ENCODE data around the gene WASF2.

The WASF2 gene

GRCh38 chr1:27363766-27364695 lies 125.9 kb downstream of the WASF2 start:
- no peak overlapping the region for H4K12ac ChIP-seq (ENCODE audit: low read depth, low read length)
- no peak overlapping the region for H4K91ac ChIP-seq (ENCODE audit: low read depth, low read length)
- no peak for DNase-seq
- no peak overlapping the region for H3K14ac ChIP-seq (ENCODE audit: low read length)
- H3K79me2 ChIP-seq (ENCODE audit: control insufficient read depth, insufficient read depth, low read length, poor library complexity): peaks cover 1% of the 10 kb centered on the region
- peaks cover 18% of the 10 kb centered on the region for H3K27me3 ChIP-seq (ENCODE audit: insufficient read depth, low read length)
- H2BK5ac ChIP-seq (ENCODE audit: low read depth, low read length, poor library complexity): no peak overlapping the region
- H3K36me3 ChIP-seq (ENCODE audit: control insufficient read depth in 1 of 2, insufficient read depth in 2 of 2, low read length in 2 of 2): peaks cover 2 to 8% of the 10 kb centered on the region in 2 experiments
- H3K4ac ChIP-seq (ENCODE audit: low read depth, low read length): no peak overlapping the region
- H3K79me1 ChIP-seq (ENCODE audit: low read length): peaks cover 11% of the 10 kb centered on the region
- no peak overlapping the region for H3K18ac ChIP-seq (ENCODE audit: low read length)
- H2BK120ac ChIP-seq (ENCODE audit: insufficient read depth, low read length, poor library complexity): no peak overlapping the region
- no peak overlapping the region for H2BK12ac ChIP-seq (ENCODE audit: low read length)
- H3K4me1 ChIP-seq (ENCODE audit: control insufficient read depth in 1 of 2, insufficient read depth in 2 of 2, low read length in 2 of 2): peaks cover 21 to 26% of the 10 kb centered on the region in 2 experiments
- no CpG with 5 or more reads among the region's 26 CpGs for WGBS (ENCODE audit: extremely low coverage, insufficient coverage, insufficient read length)
- H2AFZ ChIP-seq (ENCODE audit: insufficient read depth, low read length, poor library complexity): no peak overlapping the region
- H3K9me3 ChIP-seq (ENCODE audit: insufficient read depth, low read depth, low read length): peaks cover 11% of the 10 kb centered on the region
- H2AK5ac ChIP-seq (ENCODE audit: low read length): no peak overlapping the region
- H3K27ac ChIP-seq (ENCODE audit: low read depth, low read length): no peak overlapping the region
- no peak overlapping the region for H4K8ac ChIP-seq (ENCODE audit: low read depth, low read length)
- H3K4me3 ChIP-seq (ENCODE audit: low read depth, low read length): no peak overlapping the region
- no peak overlapping the region for H3K23ac ChIP-seq (ENCODE audit: low read length)
- no peak overlapping the region for H3K9ac ChIP-seq (ENCODE audit: low read length)
- no peak overlapping the region for H3K4me2 ChIP-seq (ENCODE audit: low read length)

- Histone ChIP-seq H3K4me1 (ENCODE audit: control insufficient read depth in 1 of 2, insufficient read depth in 2 of 2, low read length in 2 of 2) (peaks cover 21 to 24% of the 10 kb centered on the region in 2 experiments), H2BK12ac (ENCODE audit: low read length) (no peak overlapping the region), H3K4me3 (ENCODE audit: low read depth, low read length) (no peak overlapping the region), H2BK5ac (ENCODE audit: low read depth, low read length, poor library complexity) (no peak overlapping the region), H2AK5ac (ENCODE audit: low read length) (no peak overlapping the region), H4K91ac (ENCODE audit: low read depth, low read length) (no peak overlapping the region), H2BK120ac (ENCODE audit: insufficient read depth, low read length, poor library complexity) (no peak overlapping the region), H3K4me2 (ENCODE audit: low read length) (no peak overlapping the region), H3K36me3 (ENCODE audit: control insufficient read depth in 1 of 2, insufficient read depth in 2 of 2, low read length in 2 of 2) (peaks cover 2 to 17% of the 10 kb centered on the region in 2 experiments), H3K18ac (ENCODE audit: low read length) (no peak overlapping the region), H3K79me2 (ENCODE audit: control insufficient read depth, insufficient read depth, low read length, poor library complexity) (peaks cover 1% of the 10 kb centered on the region), H3K4ac (ENCODE audit: low read depth, low read length) (no peak overlapping the region), H3K23ac (ENCODE audit: low read length) (no peak overlapping the region), H4K8ac (ENCODE audit: low read depth, low read length) (no peak overlapping the region), H3K14ac (ENCODE audit: low read length) (no peak overlapping the region), H3K27me3 (ENCODE audit: insufficient read depth, low read length) (peaks cover 18% of the 10 kb centered on the region), H3K9ac (ENCODE audit: low read length) (no peak overlapping the region), H4K12ac (ENCODE audit: low read depth, low read length) (no peak overlapping the region), H3K27ac (ENCODE audit: low read depth, low read length) (no peak overlapping the region), H3K79me1 (ENCODE audit: low read length) (peaks cover 8% of the 10 kb centered on the region), H2AFZ (ENCODE audit: insufficient read depth, low read length, poor library complexity) (no peak overlapping the region), H3K9me3 (ENCODE audit: insufficient read depth, low read depth, low read length) (peaks cover 11% of the 10 kb centered on the region)
- no peak for DNase-seq
- WGBS (ENCODE audit: extremely low coverage, insufficient coverage, insufficient read length): no CpG with 5 or more reads among the region's 8 CpGs
Measured at GRCh38 chr1:27361553-27361952, 128.4 kb downstream of the WASF2 start.

- Histone ChIP-seq H3K36me3 (ENCODE audit: control insufficient read depth in 1 of 2, insufficient read depth in 2 of 2, low read length in 2 of 2) (peaks cover 3 to 19% of the 10 kb centered on the region in 2 experiments), H3K18ac (ENCODE audit: low read length) (no peak overlapping the region), H3K79me1 (ENCODE audit: low read length) (peaks cover 7% of the 10 kb centered on the region), H3K4ac (ENCODE audit: low read depth, low read length) (no peak overlapping the region), H3K27ac (ENCODE audit: low read depth, low read length) (no peak overlapping the region), H2BK5ac (ENCODE audit: low read depth, low read length, poor library complexity) (no peak overlapping the region), H3K9me3 (ENCODE audit: insufficient read depth, low read depth, low read length) (peaks cover 11% of the 10 kb centered on the region), H3K4me1 (ENCODE audit: control insufficient read depth in 1 of 2, insufficient read depth in 2 of 2, low read length in 2 of 2) (peaks cover 21 to 24% of the 10 kb centered on the region in 2 experiments), H3K14ac (ENCODE audit: low read length) (no peak overlapping the region), H3K23ac (ENCODE audit: low read length) (no peak overlapping the region), H4K8ac (ENCODE audit: low read depth, low read length) (no peak overlapping the region), H4K12ac (ENCODE audit: low read depth, low read length) (no peak overlapping the region), H3K4me2 (ENCODE audit: low read length) (peak overlapping the region; percentile 77), H3K9ac (ENCODE audit: low read length) (no peak overlapping the region), H2BK120ac (ENCODE audit: insufficient read depth, low read length, poor library complexity) (no peak overlapping the region), H3K4me3 (ENCODE audit: low read depth, low read length) (no peak overlapping the region), H2AFZ (ENCODE audit: insufficient read depth, low read length, poor library complexity) (no peak overlapping the region), H3K79me2 (ENCODE audit: control insufficient read depth, insufficient read depth, low read length, poor library complexity) (no peaks in the 10 kb centered on the region), H3K27me3 (ENCODE audit: insufficient read depth, low read length) (peaks cover 18% of the 10 kb centered on the region), H2AK5ac (ENCODE audit: low read length) (no peak overlapping the region), H2BK12ac (ENCODE audit: low read length) (no peak overlapping the region), H4K91ac (ENCODE audit: low read depth, low read length) (no peak overlapping the region)
- DNase-seq: no peak
- no CpG with 5 or more reads among the region's 21 CpGs for WGBS (ENCODE audit: extremely low coverage, insufficient coverage, insufficient read length)
Measured at GRCh38 chr1:27361044-27361402, 128.9 kb downstream of the WASF2 start.

- H3K79me1 ChIP-seq (ENCODE audit: low read length): peaks cover 5% of the 10 kb centered on the region
- no peaks in the 10 kb centered on the region for H3K79me2 ChIP-seq (ENCODE audit: control insufficient read depth, insufficient read depth, low read length, poor library complexity)
- H2BK5ac ChIP-seq (ENCODE audit: low read depth, low read length, poor library complexity): no peak overlapping the region
- H4K12ac ChIP-seq (ENCODE audit: low read depth, low read length): no peak overlapping the region
- no peak overlapping the region for H2AFZ ChIP-seq (ENCODE audit: insufficient read depth, low read length, poor library complexity)
- H3K4me3 ChIP-seq (ENCODE audit: low read depth, low read length): peak overlapping the region; percentile 65
- H3K9me3 ChIP-seq (ENCODE audit: insufficient read depth, low read depth, low read length): peaks cover 11% of the 10 kb centered on the region
- H3K4ac ChIP-seq (ENCODE audit: low read depth, low read length): no peak overlapping the region
- no peak overlapping the region for H3K14ac ChIP-seq (ENCODE audit: low read length)
- WGBS (ENCODE audit: extremely low coverage, insufficient coverage, insufficient read length): no CpG with 5 or more reads among the region's 71 CpGs
- DNase-seq: no peak
- no peak overlapping the region for H2AK5ac ChIP-seq (ENCODE audit: low read length)
- H2BK12ac ChIP-seq (ENCODE audit: low read length): no peak overlapping the region
- peak overlapping the region; percentile 77 for H3K4me2 ChIP-seq (ENCODE audit: low read length)
- no peak overlapping the region for H4K91ac ChIP-seq (ENCODE audit: low read depth, low read length)
- H2BK120ac ChIP-seq (ENCODE audit: insufficient read depth, low read length, poor library complexity): no peak overlapping the region
- no peak overlapping the region for H3K9ac ChIP-seq (ENCODE audit: low read length)
- H3K27ac ChIP-seq (ENCODE audit: low read depth, low read length): no peak overlapping the region
- no peak overlapping the region for H4K8ac ChIP-seq (ENCODE audit: low read depth, low read length)
- H3K27me3 ChIP-seq (ENCODE audit: insufficient read depth, low read length): peaks cover 18% of the 10 kb centered on the region
- no peak overlapping the region for H3K23ac ChIP-seq (ENCODE audit: low read length)
- peaks cover 6 to 22% of the 10 kb centered on the region in 2 experiments for H3K36me3 ChIP-seq (ENCODE audit: control insufficient read depth in 1 of 2, insufficient read depth in 2 of 2, low read length in 2 of 2)
- no peak overlapping the region for H3K18ac ChIP-seq (ENCODE audit: low read length)
- peaks cover 21 to 24% of the 10 kb centered on the region in 2 experiments for H3K4me1 ChIP-seq (ENCODE audit: control insufficient read depth in 1 of 2, insufficient read depth in 2 of 2, low read length in 2 of 2)
Measured at GRCh38 chr1:27360159-27361043, 129.6 kb downstream of the WASF2 start.

Data from trophoblast cell (in vitro differentiated cells and primary cell).